Stomach (tissue), 9 donors: ENCODE measurements around the gene SMYD4. TPM values are rescaled to one million over a fixed set of nuclear protein-coding genes. Genes with fewer than 3 reads are reported as not detected.

ENCODE experiments used
- DNase-seq, 2 donors: peaks; one replicate each; pipeline versions ENCODE4 v3.0.0 to v3.0.0-alpha.2; 2013 to 2019
- H3K27ac ChIP-seq, 5 donors: fragments of 200-600 bp in 4 of 5; sonication (generic) in 4 of 5; one replicate each; pipeline ENCODE4 v1.5.1; 2013 to 2019; ENCODE audit warnings: mild to moderate bottlenecking in 1 of 5, moderate library complexity in 1 of 5
- H3K27me3 ChIP-seq, 3 donors: fragments of 200-600 bp; sonication (generic); one replicate each; pipeline ENCODE4 v1.5.1; 2017 to 2019; ENCODE audit warnings: mixed run types in 1 of 3
- H3K36me3 ChIP-seq, 4 donors: fragments of 200-600 bp; sonication (generic); 1 replicate in 3 of 4; 2 replicates in 1 of 4; pipeline ENCODE4 v1.5.1; 2016 to 2019
- H3K4me1 ChIP-seq, 4 donors: fragments of 200-600 bp; sonication (generic); one replicate each; pipeline ENCODE4 v1.5.1; 2016 to 2019
- H3K4me3 ChIP-seq, 4 donors: fragments of 200-600 bp; sonication (generic) in 3 of 4; one replicate each; pipeline ENCODE4 v1.5.1; 2016 to 2019; ENCODE audit warnings: mild to moderate bottlenecking in 1 of 4
- H3K9me3 ChIP-seq, 4 donors: fragments of 200-600 bp; sonication (generic); one replicate each; pipeline ENCODE4 v1.5.1; 2016 to 2019
- EP300 ChIP-seq: sonication (generic); formaldehyde crosslinking; IDR thresholded peaks from one replicate; pipeline ENCODE4 v1.6.1; 2017; ENCODE audit warnings: antibody characterized with exemption
- POLR2A ChIP-seq, 4 donors: fragments of 450-650 bp; IDR thresholded peaks; one replicate each; pipeline ENCODE4 v1.6.1; 2016; ENCODE audit warnings: antibody characterized with exemption in 4 of 4, control low read depth in 2 of 4, mild to moderate bottlenecking in 1 of 4, moderate library complexity in 1 of 4
- POLR2AphosphoS5 ChIP-seq, 3 donors: sonication (generic); formaldehyde crosslinking; IDR thresholded peaks; one replicate each; pipeline ENCODE4 v1.6.1; 2016; ENCODE audit warnings: antibody characterized with exemption in 3 of 3
- WGBS, 5 donors: extraction: QIAGEN DNeasy Blood & Tissue Kit in 3 of 5; methylation state at CpG; one replicate each; pipeline versions ENCODE4 v1.1.5 to v1.1.7; 2013 to 2018; 5-methylcytosine and 5-hydroxymethylcytosine counted together
- intact Hi-C: fragments of 100-400 bp; cut with DNase I; formaldehyde crosslinking; loops from one replicate; pipeline ENCODE4 v1.15.1; 2023; ENCODE audit warnings: low total_unique reads
- polyA plus RNA-seq, 3 donors: library from polyadenylated mRNA; stranded (reverse); fragments of 200-250 nt; gene quantifications; one replicate each; pipeline ENCODE4 v1.2.3, GENCODE V29; 2013
- total RNA-seq, 5 donors: library from RNA; depleted of rRNA; stranded (reverse); fragments of >200 nt; gene quantifications; one replicate each; pipeline versions ENCODE4 v1.1.0 to v1.2.3, GENCODE V29; 2014 to 2016
- TF ChIP-seq, protein P1 (sequence below), 7 experiments: fragments of 450-650 bp in 4 of 7; fragments of 200-600 bp in 3 of 7; sonication (generic) in 3 of 7; IDR thresholded peaks; one replicate each; pipeline ENCODE4 v1.5.1; 2016 to 2019; ENCODE audit warnings: antibody characterized with exemption in 7 of 7, control low read depth in 2 of 7, mild to moderate bottlenecking in 1 of 7
- donor health status: healthy with polysubstance abuse.
- donor health status: Bipolar disorder and iron deficiency.
- donor health status: healthy.

Gene SMYD4
- total and polyA plus RNA-seq, 8 donors, result 2.7 to 21.0 (median 6.0) TPM

DNA sequence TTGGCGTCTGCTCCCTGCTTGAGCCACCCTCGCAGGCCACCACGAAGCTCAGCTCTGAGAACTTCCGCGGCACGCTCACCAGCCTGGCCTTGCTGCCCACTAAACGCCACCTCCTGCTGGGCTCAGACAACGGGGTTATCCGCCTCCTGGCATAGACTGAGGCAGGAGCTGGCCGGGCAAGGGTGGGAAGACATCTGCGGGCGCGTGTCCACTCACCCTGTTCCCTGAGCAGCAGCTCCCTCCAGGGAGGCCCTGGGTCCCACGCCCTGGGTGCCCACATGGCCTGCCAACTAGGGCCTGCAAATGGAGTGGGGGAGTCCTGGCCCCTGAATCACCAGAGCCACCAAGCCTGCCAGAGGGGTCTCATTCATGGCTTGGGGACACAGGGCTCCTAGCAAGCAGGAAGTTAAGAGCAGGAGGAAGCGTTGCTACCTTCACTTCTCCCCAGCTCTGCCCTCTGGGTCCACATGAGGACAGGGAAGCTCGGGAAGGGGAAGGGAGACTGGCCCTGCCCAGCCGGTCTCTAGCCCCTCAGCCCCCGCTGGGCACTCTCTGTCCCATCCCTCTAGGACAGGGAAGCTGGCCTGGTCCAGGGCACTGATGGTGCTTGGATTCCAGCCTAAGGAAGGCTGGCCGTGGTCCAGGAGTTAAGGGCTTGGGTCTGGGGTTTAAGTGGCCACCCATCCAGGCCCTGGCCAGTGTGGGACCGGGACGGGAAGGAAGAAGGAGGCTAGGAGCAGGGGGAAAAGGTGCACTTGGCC is 92.0 kb downstream of the SMYD4 start:
- TF ChIP-seq POLR2A (IDR thresholded peaks at IDR 0.05) (no peak), EP300 (no peak), POLR2AphosphoS5 (IDR thresholded peaks at IDR 0.05) (no peak)
- TF ChIP-seq, protein P1, sequence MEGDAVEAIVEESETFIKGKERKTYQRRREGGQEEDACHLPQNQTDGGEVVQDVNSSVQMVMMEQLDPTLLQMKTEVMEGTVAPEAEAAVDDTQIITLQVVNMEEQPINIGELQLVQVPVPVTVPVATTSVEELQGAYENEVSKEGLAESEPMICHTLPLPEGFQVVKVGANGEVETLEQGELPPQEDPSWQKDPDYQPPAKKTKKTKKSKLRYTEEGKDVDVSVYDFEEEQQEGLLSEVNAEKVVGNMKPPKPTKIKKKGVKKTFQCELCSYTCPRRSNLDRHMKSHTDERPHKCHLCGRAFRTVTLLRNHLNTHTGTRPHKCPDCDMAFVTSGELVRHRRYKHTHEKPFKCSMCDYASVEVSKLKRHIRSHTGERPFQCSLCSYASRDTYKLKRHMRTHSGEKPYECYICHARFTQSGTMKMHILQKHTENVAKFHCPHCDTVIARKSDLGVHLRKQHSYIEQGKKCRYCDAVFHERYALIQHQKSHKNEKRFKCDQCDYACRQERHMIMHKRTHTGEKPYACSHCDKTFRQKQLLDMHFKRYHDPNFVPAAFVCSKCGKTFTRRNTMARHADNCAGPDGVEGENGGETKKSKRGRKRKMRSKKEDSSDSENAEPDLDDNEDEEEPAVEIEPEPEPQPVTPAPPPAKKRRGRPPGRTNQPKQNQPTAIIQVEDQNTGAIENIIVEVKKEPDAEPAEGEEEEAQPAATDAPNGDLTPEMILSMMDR (IDR thresholded peaks at IDR 0.05), result no peak
- H3K27ac ChIP-seq, result peak overlapping the region in 1 of 5 donors; percentile 50
- peaks cover 0 to 22% (median 16%) of the 10 kb centered on the region in 4 donors for H3K4me1 ChIP-seq
- DNase-seq, result no peak
- H3K4me3 ChIP-seq, result no peak overlapping the region
- 87 to 95% (median 92%) methylated on average over 20 to 21 of the region's 21 CpGs for WGBS, 5 donors
- H3K27me3 ChIP-seq, result no peaks in the 10 kb centered on the region
- no peaks in the 10 kb centered on the region for H3K9me3 ChIP-seq
- peaks cover 25 to 59% (median 55%) of the 10 kb centered on the region in 4 donors for H3K36me3 ChIP-seq
- intact Hi-C loops, result no loop called here

DNA sequence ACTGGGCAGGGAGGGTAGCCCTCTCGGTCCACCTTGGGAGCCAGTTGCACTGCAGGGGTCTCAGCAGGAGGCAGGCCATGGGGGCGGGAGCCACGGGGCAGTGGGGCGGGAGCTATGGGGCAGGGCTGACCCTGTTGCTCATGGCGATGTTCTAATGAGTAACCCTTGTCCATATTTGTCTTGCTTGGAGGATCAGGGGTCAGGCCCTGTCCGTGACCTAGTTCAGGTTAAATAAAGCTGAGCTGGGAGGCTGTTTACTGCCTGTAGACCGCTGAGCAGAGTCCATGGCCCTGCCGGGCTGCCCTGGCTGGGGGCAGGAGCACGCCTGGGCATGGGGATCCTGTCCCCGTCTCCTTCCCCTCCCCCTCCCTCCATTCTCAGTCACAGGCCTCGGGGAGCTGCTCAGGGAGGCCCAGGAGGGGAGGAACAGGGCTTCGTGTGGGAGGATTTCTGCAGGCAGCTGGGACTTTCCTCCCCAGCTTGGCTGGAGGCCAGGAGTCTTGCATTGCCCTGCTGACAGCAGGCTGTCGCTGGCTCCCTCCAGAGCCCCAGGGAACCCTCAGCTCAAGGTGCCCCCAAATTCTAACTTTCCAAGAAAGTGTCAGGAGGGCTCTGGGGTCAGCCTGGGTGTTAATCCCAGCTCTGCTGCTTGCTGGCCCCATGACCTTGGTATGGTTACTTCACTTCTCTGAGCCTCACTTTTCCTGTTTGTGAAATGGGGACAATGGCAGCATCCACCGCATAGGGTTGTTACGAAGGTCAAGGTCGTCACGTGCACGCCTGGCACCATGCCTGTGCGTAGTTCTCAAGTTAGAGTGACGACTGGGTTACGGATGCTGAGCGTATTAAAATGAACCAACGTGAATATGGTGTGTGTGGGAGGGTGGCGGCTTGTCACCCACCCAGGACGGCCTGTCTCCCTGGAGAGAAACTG is 93.1 kb downstream of the SMYD4 start:
- H3K9me3 ChIP-seq, result no peaks in the 10 kb centered on the region
- H3K4me3 ChIP-seq, result no peak overlapping the region
- WGBS, 5 donors, result 61 to 77% (median 71%) methylated on average over 19 to 25 of the region's 25 CpGs
- H3K27ac ChIP-seq, result peak overlapping the region in 2 of 5 donors; percentile 5 to 50
- H3K27me3 ChIP-seq, result no peaks in the 10 kb centered on the region
- H3K4me1 ChIP-seq, result peaks cover 0 to 22% (median 16%) of the 10 kb centered on the region in 4 donors
- intact Hi-C loops, result no loop called here
- no peak for TF ChIP-seq EP300
- no peak for TF ChIP-seq POLR2A (IDR thresholded peaks at IDR 0.05)
- TF ChIP-seq POLR2AphosphoS5 (IDR thresholded peaks at IDR 0.05), result no peak
- TF ChIP-seq, protein P1 (IDR thresholded peaks at IDR 0.05), result no peak
- DNase-seq, result peak; percentile 46 to 79
- H3K36me3 ChIP-seq, result peaks cover 31 to 68% (median 62%) of the 10 kb centered on the region in 4 donors

DNA sequence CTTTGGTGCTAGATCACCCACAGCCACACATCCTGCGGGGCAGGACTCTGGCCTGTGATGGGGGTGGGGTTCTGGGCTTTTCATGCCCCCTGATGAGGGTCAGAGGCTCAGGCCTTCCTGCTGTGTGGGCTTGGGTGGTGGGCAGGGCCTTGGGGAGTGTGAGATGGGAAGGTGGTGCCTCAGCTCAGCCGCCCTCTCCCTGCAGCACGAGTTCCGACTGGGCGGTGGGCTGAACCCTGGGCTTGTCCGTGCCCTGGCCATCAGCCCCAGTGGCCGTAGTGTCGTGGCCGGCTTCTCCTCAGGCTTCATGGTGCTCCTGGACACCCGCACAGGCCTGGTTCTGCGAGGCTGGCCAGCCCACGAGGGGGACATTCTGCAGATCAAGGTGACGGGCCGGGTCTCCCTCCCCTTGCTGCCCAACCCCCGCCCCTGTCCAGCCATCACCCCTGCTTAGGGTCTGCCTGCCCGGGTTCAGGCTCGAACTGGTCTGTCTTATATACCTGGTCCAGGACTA is 93.8 kb downstream of the SMYD4 start:
- Histone ChIP-seq H3K9me3 (no peaks in the 10 kb centered on the region), H3K27me3 (no peaks in the 10 kb centered on the region), H3K27ac (peak overlapping the region in 2 of 5 donors; percentile 5 to 50), H3K4me1 (peaks cover 3 to 26% (median 19%) of the 10 kb centered on the region in 4 donors), H3K4me3 (no peak overlapping the region), H3K36me3 (peaks cover 34 to 75% (median 69%) of the 10 kb centered on the region in 4 donors)
- TF ChIP-seq, protein P1 (IDR thresholded peaks at IDR 0.05), result no peak
- TF ChIP-seq POLR2AphosphoS5 (IDR thresholded peaks at IDR 0.05) (no peak), POLR2A (IDR thresholded peaks at IDR 0.05) (no peak), EP300 (no peak)
- intact Hi-C loops, result no loop called here
- WGBS, 5 donors, result 89 to 97% (median 91%) methylated on average over 14 to 17 of the region's 17 CpGs
- DNase-seq, result peak in 1 of 2 donors; percentile 3

DNA sequence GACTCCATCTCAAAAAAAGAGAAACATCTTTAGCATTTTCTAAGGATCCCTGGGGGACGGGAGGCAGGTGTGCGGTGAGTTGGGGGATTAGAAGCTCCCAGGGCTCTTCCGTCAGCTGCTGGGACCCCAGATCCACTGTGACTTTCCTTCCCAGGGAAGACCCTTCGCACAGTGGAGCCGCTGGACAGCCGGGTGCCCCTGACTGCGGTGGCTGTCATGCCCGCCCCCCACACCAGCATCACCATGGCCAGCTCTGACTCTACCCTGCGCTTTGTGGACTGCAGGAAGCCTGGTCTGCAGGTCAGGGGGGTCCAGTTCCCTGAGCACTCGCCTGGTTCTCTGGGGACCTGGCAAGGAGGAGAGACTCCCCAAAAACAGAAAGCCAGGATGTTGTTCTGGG is 94.3 kb downstream of the SMYD4 start:
- TF ChIP-seq POLR2A (IDR thresholded peaks at IDR 0.05) (no peak), POLR2AphosphoS5 (IDR thresholded peaks at IDR 0.05) (no peak), EP300 (no peak)
- TF ChIP-seq, protein P1 (IDR thresholded peaks at IDR 0.05), result no peak
- peaks cover 38 to 80% (median 73%) of the 10 kb centered on the region in 4 donors for H3K36me3 ChIP-seq
- H3K9me3 ChIP-seq, result no peaks in the 10 kb centered on the region
- no peak overlapping the region for H3K4me3 ChIP-seq
- no peaks in the 10 kb centered on the region for H3K27me3 ChIP-seq
- WGBS, 5 donors, result 94 to 98% (median 97%) methylated on average over 8 to 10 of the region's 10 CpGs
- intact Hi-C loops, result no loop called here
- no peak for DNase-seq
- peak overlapping the region in 1 of 5 donors; percentile 5 for H3K27ac ChIP-seq
- peaks cover 7 to 31% (median 21%) of the 10 kb centered on the region in 4 donors for H3K4me1 ChIP-seq
